Panc1 (cell line): ENCODE results near the gene KPNA2. TPM values are rescaled to one million over a fixed set of nuclear protein-coding genes. Genes with fewer than 3 reads are reported as not detected.

Experiments
- ATAC-seq: fragments of 200-7000 bp; cut with Tn5 transposase; 2 replicates; pipeline ENCODE4 v1.9.1; 2020; ENCODE audit warnings: mild to moderate bottlenecking, moderate library complexity
- BruUV-seq: library from RNA; stranded (reverse); fragments of 400-500 nt; replicated peaks from 2 replicates; lab custom pipeline; 2021; lab: Mats Ljungman, UMichigan
- CTCF ChIA-PET: fragments of 300-600 bp; sonication (Branson Sonifier 250); formaldehyde crosslinking; loops from one replicate; lab custom pipeline; 2022; ENCODE audit warnings: antibody characterized with exemption; lab: Charles Lee
- POLR2A ChIA-PET: fragments of 300-600 bp; sonication (Branson Sonifier 250); formaldehyde crosslinking; loops from one replicate; lab custom pipeline; 2022; ENCODE audit warnings: antibody characterized with exemption; lab: Charles Lee
- DNase-seq: peaks from one replicate; pipeline ENCODE4 v3.0.0-alpha.2; 2010; ENCODE audit warnings: low read depth, low spot score
- H3K27ac ChIP-seq: 2 replicates; pipeline ENCODE4 v1.5.1; 2011; ENCODE audit warnings: mild to moderate bottlenecking, low read length, inconsistent platforms
- H3K27me3 ChIP-seq: fragments of 200-500 bp; sonication (Bioruptor generic); 2 replicates; pipeline ENCODE4 v1.6.0; 2014; ENCODE audit warnings: low read length, inconsistent platforms; ENCODE audit not compliant: control insufficient read depth, insufficient read depth
- H3K36me3 ChIP-seq: fragments of 200-500 bp; sonication (Bioruptor generic); 2 replicates; pipeline ENCODE4 v1.5.1; 2014; ENCODE audit warnings: inconsistent platforms, mild to moderate bottlenecking, low read length, moderate library complexity; ENCODE audit not compliant: control insufficient read depth, insufficient read depth
- H3K4me1 ChIP-seq: 2 replicates; pipeline ENCODE4 v1.5.1; 2011; ENCODE audit warnings: inconsistent platforms, mild to moderate bottlenecking, low read length, moderate library complexity; ENCODE audit not compliant: control insufficient read depth, insufficient read depth
- H3K4me3 ChIP-seq, 2 experiments: 2 replicates each; pipeline ENCODE4 v1.5.1; 2011 to 2012; ENCODE audit warnings: low read depth in 2 of 2, low read length in 2 of 2, mild to moderate bottlenecking in 2 of 2, inconsistent platforms in 1 of 2, moderate library complexity in 1 of 2
- H3K9me3 ChIP-seq: fragments of 200-500 bp; sonication (Bioruptor generic); 2 replicates; pipeline ENCODE4 v1.5.1; 2014; ENCODE audit warnings: low read depth, mild to moderate bottlenecking, inconsistent platforms, low read length, moderate library complexity; ENCODE audit not compliant: control insufficient read depth, insufficient read depth
- CTCF ChIP-seq: fragments of 450-650 bp; IDR thresholded peaks from 2 replicates; pipeline ENCODE4 v1.5.1; 2017; ENCODE audit warnings: mild to moderate bottlenecking
- POLR2AphosphoS5 ChIP-seq: IDR thresholded peaks from 2 replicates; pipeline ENCODE4 v1.6.1; 2012; ENCODE audit warnings: mild to moderate bottlenecking, low read depth, low read length, moderate library complexity
- REST ChIP-seq, 2 experiments: IDR thresholded peaks; 2 replicates each; pipeline ENCODE4 v1.6.1; 2011 to 2012; ENCODE audit warnings: low read depth in 2 of 2, control low read depth in 1 of 2, low read length in 1 of 2, mild to moderate bottlenecking in 1 of 2, moderate library complexity in 1 of 2; ENCODE audit not compliant: insufficient read depth in 1 of 2
- SIN3A ChIP-seq: IDR thresholded peaks from 2 replicates; pipeline ENCODE4 v1.6.1; 2012; ENCODE audit warnings: low read depth, mild to moderate bottlenecking, low read length, moderate library complexity, borderline replicate concordance; ENCODE audit not compliant: insufficient read depth
- TCF7L2 ChIP-seq: IDR thresholded peaks from 2 replicates; pipeline ENCODE4 v1.6.1; 2011; ENCODE audit warnings: mild to moderate bottlenecking, low read depth, low read length, inconsistent platforms
- in situ Hi-C: cut with HindIII; loops from 2 replicates; pipeline ENCODE4 v1.10.0; 2016; ENCODE audit warnings: low sequenced_read_pairs, low pct_unique_long_range_greater_than_20kb
- intact Hi-C: fragments of 100-400 bp; cut with micrococcal nuclease; formaldehyde crosslinking; loops from one replicate; pipeline ENCODE4 v1.10.0; 2022; ENCODE audit not compliant: unreplicated experiment
- total RNA-seq: library from RNA; stranded (reverse); gene quantifications from one replicate; pipeline ENCODE4 v1.2.1, GENCODE V29; 2021; ENCODE audit not compliant: unreplicated experiment

The KPNA2 gene
- total RNA-seq, 1 experiment from 2014 or later: 177 TPM

GRCh38 chr17:68052810-68053209, 17.3 kb downstream of the KPNA2 start:
- intact Hi-C loops (loop anchor here (10.0 kb wide), 1 partner anchor 412 kb away; no protein-coding TSS in a partner anchor), in situ Hi-C loops (no loop called here)
- no TSS peak for BruUV-seq
- Histone ChIP-seq H3K4me3 (no peak overlapping the region), H3K4me1 (no peaks in the 10 kb centered on the region), H3K9me3 (no peaks in the 10 kb centered on the region), H3K27ac (no peak overlapping the region), H3K27me3 (no peaks in the 10 kb centered on the region), H3K36me3 (no peaks in the 10 kb centered on the region)
- no peak for TF ChIP-seq REST (IDR thresholded peaks at IDR 0.05; ENCODE audit: insufficient read depth in 1 of 2, low read depth in 2 of 2, low read length in 1 of 2)
- TF ChIP-seq POLR2AphosphoS5: no peak
- no peak for TF ChIP-seq CTCF
- no peak for TF ChIP-seq TCF7L2
- no peak for TF ChIP-seq SIN3A
- POLR2A ChIA-PET: no interaction called here
- CTCF ChIA-PET: no interaction called here
- ATAC-seq: no peak
- DNase-seq: no peak

- ChIA-PET POLR2A (no interaction called here), CTCF (no interaction called here)
- no peak for ATAC-seq
- Histone ChIP-seq H3K36me3 (no peaks in the 10 kb centered on the region), H3K4me3 (no peak overlapping the region), H3K27ac (no peak overlapping the region), H3K27me3 (no peaks in the 10 kb centered on the region), H3K9me3 (no peaks in the 10 kb centered on the region), H3K4me1 (no peaks in the 10 kb centered on the region)
- BruUV-seq: no TSS peak
- no peak for TF ChIP-seq SIN3A
- TF ChIP-seq CTCF: no peak
- no peak for TF ChIP-seq POLR2AphosphoS5
- intact Hi-C loops (loop anchor here (10.0 kb wide), 1 partner anchor 411 kb away; no protein-coding TSS in a partner anchor), in situ Hi-C loops (no loop called here)
- no peak for DNase-seq
Measured at GRCh38 chr17:68053231-68054013, 17.9 kb downstream of the KPNA2 start.
